GM19099 (cell line): Measurements from ENCODE around the gene GATAD1.

Experiments
- POLR2A ChIP-seq: IDR thresholded peaks from 3 replicates; pipeline ENCODE4 v1.6.1; 2011; ENCODE audit warnings: low read depth; ENCODE audit not compliant: insufficient read length; ENCODE audit errors: extremely low read depth

GATAD1 gene, protein sequence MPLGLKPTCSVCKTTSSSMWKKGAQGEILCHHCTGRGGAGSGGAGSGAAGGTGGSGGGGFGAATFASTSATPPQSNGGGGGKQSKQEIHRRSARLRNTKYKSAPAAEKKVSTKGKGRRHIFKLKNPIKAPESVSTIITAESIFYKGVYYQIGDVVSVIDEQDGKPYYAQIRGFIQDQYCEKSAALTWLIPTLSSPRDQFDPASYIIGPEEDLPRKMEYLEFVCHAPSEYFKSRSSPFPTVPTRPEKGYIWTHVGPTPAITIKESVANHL

GRCh38 chr7:92447345-92448204 lies at the start of gene GATAD1:
Gene GATAD1 (plus strand): TSS chr7:92447482. CDS start chr7:92447730, 248 bp downstream.
- peak; percentile 65 for TF ChIP-seq POLR2A

DNA sequence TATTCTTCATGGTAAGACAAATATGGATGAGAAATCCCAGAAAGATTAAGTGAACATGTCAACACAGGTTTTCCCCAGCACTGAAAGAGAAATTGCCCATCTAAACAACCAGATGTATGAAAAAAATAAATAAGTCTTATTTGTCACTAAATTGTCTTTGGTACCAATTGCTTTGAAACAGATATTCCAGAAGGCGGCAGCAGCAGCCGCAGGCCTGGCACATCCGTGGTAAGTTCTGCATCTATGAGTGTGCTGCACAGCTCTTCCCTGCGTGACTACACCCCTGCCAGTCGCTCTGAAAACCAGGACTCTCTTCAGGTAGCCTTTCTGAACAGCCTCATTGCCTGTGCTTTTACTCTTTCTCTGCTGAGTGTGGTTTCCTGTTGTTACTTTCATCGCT lies 49.7 kb upstream of the GATAD1 start:
- TF ChIP-seq POLR2A, result no peak

- TF ChIP-seq POLR2A, result no peak
Observed at GRCh38 chr7:92400013-92400412, 47.3 kb upstream of the GATAD1 start.

- no peak for TF ChIP-seq POLR2A
Observed at GRCh38 chr7:92402920-92403759, 44.1 kb upstream of the GATAD1 start.

DNA sequence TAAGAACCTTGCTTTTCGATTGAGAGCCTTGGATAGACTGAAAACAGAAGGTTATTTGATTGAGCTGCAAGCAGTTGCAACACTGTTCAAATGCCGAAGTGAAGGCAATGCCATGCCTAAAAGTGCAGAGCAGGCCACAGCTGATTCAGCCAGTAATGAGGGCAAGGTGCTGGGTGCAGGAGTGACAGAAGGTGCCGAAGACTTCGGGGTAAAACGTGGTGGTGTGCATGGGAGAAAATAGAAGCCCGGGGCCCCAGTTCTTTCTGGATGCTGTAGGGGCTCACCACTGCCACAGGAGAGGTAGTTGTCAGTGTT lies 43.6 kb upstream of the GATAD1 start:
- TF ChIP-seq POLR2A, result no peak

GRCh38 chr7:92404170-92404614 lies 43.1 kb upstream of the GATAD1 start:
- no peak for TF ChIP-seq POLR2A

GRCh38 chr7:92409357-92409756 lies 37.9 kb upstream of the GATAD1 start:
- no peak for TF ChIP-seq POLR2A

- no peak for TF ChIP-seq POLR2A
Observed at GRCh38 chr7:92412745-92413144, 34.5 kb upstream of the GATAD1 start.

DNA sequence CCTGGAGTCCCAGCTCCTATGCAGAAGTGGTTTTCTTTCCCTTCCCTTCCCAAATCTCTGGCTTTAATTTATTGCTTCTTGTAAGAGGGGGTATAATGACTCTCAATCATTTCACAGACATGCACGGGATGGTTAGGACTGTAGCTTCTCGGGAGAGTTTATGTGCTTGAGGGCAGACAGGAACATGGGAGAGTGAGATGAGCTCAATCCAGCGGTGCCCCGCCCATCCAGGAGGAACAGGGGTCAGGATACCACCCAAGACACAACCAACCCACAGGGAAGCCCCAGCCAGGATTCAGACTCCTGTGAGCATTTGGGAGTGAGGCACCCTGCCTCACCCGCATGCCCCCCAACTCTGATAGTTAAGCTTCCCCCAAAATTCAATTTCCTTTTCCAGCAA lies 33.7 kb upstream of the GATAD1 start:
- TF ChIP-seq POLR2A, result no peak

DNA sequence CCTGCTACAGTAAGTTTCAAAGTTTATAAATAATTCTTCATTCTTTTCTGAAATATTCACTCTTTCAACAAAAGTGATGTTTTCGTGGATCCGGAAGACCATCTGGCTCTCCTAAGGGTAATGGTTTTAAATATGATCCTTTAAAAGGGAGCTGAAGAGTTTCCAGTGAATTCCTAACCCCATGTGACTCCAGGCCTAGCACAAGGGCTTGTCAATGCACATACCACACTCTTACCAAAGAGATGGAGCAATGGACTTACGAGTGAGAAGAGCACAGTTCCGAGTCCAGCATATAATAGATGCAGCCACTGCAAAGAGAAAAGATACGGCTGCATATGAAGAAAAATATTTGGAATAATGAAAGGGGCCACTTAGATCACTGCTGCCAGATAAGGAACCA lies 32.1 kb upstream of the GATAD1 start:
- TF ChIP-seq POLR2A, result no peak

- TF ChIP-seq POLR2A, result no peak
Observed at GRCh38 chr7:92417913-92418312, 29.4 kb upstream of the GATAD1 start.

- TF ChIP-seq POLR2A, result no peak
Observed at GRCh38 chr7:92421676-92422435, 25.4 kb upstream of the GATAD1 start.

DNA sequence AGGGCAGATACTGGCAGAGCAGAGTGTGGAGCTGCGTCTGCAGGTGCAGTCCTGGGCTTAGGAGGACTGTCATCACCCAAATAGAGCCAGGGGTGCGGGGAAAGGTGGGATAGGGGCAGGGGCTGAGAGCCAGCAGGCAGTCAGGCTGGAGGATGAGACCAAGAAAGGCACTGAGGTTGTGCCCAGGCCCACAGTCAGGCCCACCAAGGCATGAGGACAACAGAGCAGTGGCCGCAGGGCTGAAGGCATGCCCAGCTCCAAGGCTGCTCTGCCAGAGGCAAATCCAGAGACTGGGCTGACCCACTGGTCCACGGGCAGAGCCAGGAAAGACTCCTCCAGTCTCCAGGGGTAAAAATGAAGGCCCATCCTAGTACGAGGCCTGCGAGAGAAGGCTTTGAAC lies 24.4 kb upstream of the GATAD1 start:
- TF ChIP-seq POLR2A, result no peak

DNA sequence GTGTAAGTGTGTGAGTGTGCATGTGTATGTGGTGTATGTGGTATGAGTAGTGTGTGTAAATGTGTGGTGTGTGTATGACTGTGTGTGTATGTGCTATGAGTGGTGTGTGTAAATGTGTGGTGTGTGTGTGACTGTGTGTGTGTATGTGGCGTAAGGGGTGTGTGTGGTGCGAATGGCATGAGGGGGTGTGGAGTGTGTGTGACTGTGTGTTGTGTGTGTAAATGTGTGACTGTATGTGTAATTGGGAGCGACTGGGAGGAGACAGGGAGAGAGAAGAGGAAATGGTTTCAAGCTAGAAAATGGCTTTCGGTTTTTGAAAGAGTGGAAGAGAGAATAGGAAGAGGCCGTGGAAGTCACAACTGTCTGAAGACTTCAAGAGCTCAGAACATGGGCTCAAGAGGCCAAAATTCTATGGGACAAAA lies 23.6 kb upstream of the GATAD1 start:
- no peak for TF ChIP-seq POLR2A
